NCI-H1105 (cell line): ENCODE results near the gene TASOR2.

Experiments
- DNase-seq: peaks from one replicate; lab custom pipeline; 2025; lab: John Stamatoyannopoulos, UW

Gene TASOR2

GRCh38 chr10:5684971-5685763 is 529 bp downstream of the TASOR2 start:
- no peak for DNase-seq

- DNase-seq = no peak
Measured at GRCh38 chr10:5685764-5686240, 1.2 kb downstream of the TASOR2 start.

- DNase-seq = no peak
Measured at GRCh38 chr10:5688587-5688986, 3.9 kb downstream of the TASOR2 start.

GRCh38 chr10:5691786-5692185 is 7.1 kb downstream of the TASOR2 start:
- no peak for DNase-seq

GRCh38 chr10:5692461-5693358 is 8.1 kb downstream of the TASOR2 start:
- no peak for DNase-seq

GRCh38 chr10:5694573-5694972 is 9.9 kb downstream of the TASOR2 start:
- DNase-seq = no peak

- DNase-seq = no peak
Measured at GRCh38 chr10:5697342-5697741, 12.7 kb downstream of the TASOR2 start.

- DNase-seq = no peak
Measured at GRCh38 chr10:5698062-5698461, 13.4 kb downstream of the TASOR2 start.

- no peak for DNase-seq
Measured at GRCh38 chr10:5708356-5708755, 23.7 kb downstream of the TASOR2 start.

GRCh38 chr10:5709865-5710264 is 25.2 kb downstream of the TASOR2 start:
- no peak for DNase-seq

GRCh38 chr10:5710859-5711258 is 26.2 kb downstream of the TASOR2 start:
- no peak for DNase-seq

- no peak for DNase-seq
Measured at GRCh38 chr10:5711642-5712041, 27.0 kb downstream of the TASOR2 start.

GRCh38 chr10:5719546-5719945 is 34.9 kb downstream of the TASOR2 start:
- no peak for DNase-seq

GRCh38 chr10:5720182-5720581 is 35.5 kb downstream of the TASOR2 start:
- DNase-seq = no peak

- DNase-seq = no peak
Measured at GRCh38 chr10:5723692-5724091, 39.1 kb downstream of the TASOR2 start.

- no peak for DNase-seq
Measured at GRCh38 chr10:5730766-5731165, 46.1 kb downstream of the TASOR2 start.

- no peak for DNase-seq
Measured at GRCh38 chr10:5731559-5731958, 46.9 kb downstream of the TASOR2 start.

- DNase-seq = no peak
Measured at GRCh38 chr10:5732141-5732540, 47.5 kb downstream of the TASOR2 start.
